Hepatocyte (in vitro differentiated cells): Measurements from ENCODE around the gene PIGV. TPM values are rescaled to one million over a fixed set of nuclear protein-coding genes. Genes with fewer than 3 reads are reported as not detected.

Experiments used
- DNase-seq: peaks from one replicate; pipeline ENCODE4 v3.0.0-alpha.2; 2016; ENCODE audit warnings: low spot score
- H2AFZ ChIP-seq: fragments of 200-600 bp; sonication (generic); 2 replicates; pipeline ENCODE4 v1.6.0; 2016; ENCODE audit warnings: antibody characterized with exemption, mild to moderate bottlenecking
- H3K27ac ChIP-seq: fragments of 200-600 bp; sonication (generic); 2 replicates; pipeline ENCODE4 v1.5.1; 2016; ENCODE audit warnings: mild to moderate bottlenecking
- H3K27me3 ChIP-seq: fragments of 200-600 bp; sonication (generic); 2 replicates; pipeline ENCODE4 v1.6.1; 2016
- H3K36me3 ChIP-seq: fragments of 200-600 bp; sonication (generic); replicated peaks from 2 replicates; pipeline ENCODE4 v1.5.1; 2016; ENCODE audit warnings: low read depth; ENCODE audit not compliant: insufficient read depth
- H3K4me1 ChIP-seq: fragments of 200-600 bp; sonication (generic); 2 replicates; pipeline ENCODE4 v1.5.1; 2016; ENCODE audit warnings: mild to moderate bottlenecking, moderate library complexity; ENCODE audit not compliant: insufficient read depth
- H3K4me2 ChIP-seq: fragments of 200-600 bp; sonication (generic); 2 replicates; pipeline ENCODE4 v1.6.0; 2016
- H3K4me3 ChIP-seq: fragments of 200-600 bp; sonication (generic); 2 replicates; pipeline ENCODE4 v1.5.1; 2016; ENCODE audit warnings: mild to moderate bottlenecking
- H3K79me2 ChIP-seq: fragments of 200-600 bp; sonication (generic); 2 replicates; pipeline ENCODE4 v1.6.0; 2017; ENCODE audit warnings: mild to moderate bottlenecking
- H3K9me2 ChIP-seq: fragments of 200-600 bp; sonication (generic); replicated peaks from 2 replicates; pipeline ENCODE4 v1.6.0; 2017; ENCODE audit warnings: mild to moderate bottlenecking; ENCODE audit not compliant: insufficient read depth
- H3K9me3 ChIP-seq: fragments of 200-600 bp; sonication (generic); 2 replicates; pipeline ENCODE4 v1.5.1; 2016; ENCODE audit warnings: low read depth, mild to moderate bottlenecking
- H4K20me1 ChIP-seq: fragments of 200-600 bp; sonication (generic); 2 replicates; pipeline ENCODE4 v1.6.0; 2016; ENCODE audit warnings: mild to moderate bottlenecking; ENCODE audit not compliant: insufficient read depth, poor library complexity, severe bottlenecking
- CTCF ChIP-seq: fragments of 200-600 bp; sonication (generic); IDR thresholded peaks from 2 replicates; pipeline ENCODE4 v1.5.1; 2016; ENCODE audit warnings: antibody characterized with exemption, mild to moderate bottlenecking; ENCODE audit not compliant: poor library complexity
- EZH2 ChIP-seq: fragments of 200-600 bp; sonication (generic); IDR thresholded peaks from 2 replicates; pipeline ENCODE4 v1.6.1; 2016; ENCODE audit warnings: antibody characterized with exemption, mild to moderate bottlenecking, borderline replicate concordance
- EZH2phosphoT487 ChIP-seq: fragments of 200-600 bp; sonication (generic); IDR thresholded peaks from one replicate; pipeline ENCODE4 v1.6.1; 2018; ENCODE audit warnings: antibody characterized with exemption, mild to moderate bottlenecking, low read depth, moderate library complexity; ENCODE audit not compliant: unreplicated experiment, severe bottlenecking
- WGBS: methylation state at CpG from one replicate; pipeline ENCODE4 v1.1.6; 2016; ENCODE audit warnings: low lambda C conversion rate; ENCODE audit errors: missing lambda C conversion rate; 5-methylcytosine and 5-hydroxymethylcytosine counted together
- polyA plus RNA-seq: library from polyadenylated mRNA; unstranded; fragments of >200 nt; fragmentation: Nextera tagmentation; extraction: Ambion mirVana; gene quantifications from 2 replicates; pipeline ENCODE4 v1.2.1, GENCODE V29; 2016
- total RNA-seq: library from RNA; depleted of rRNA; stranded (reverse); fragments of >200 nt; gene quantifications from 2 replicates; pipeline ENCODE4 v1.2.3, GENCODE V29; 2014

Gene PIGV
- total and polyA plus RNA-seq, 2 experiments from 2014 or later, result 21.2 to 22.0 TPM

- Histone ChIP-seq H3K9me3 (no peaks in the 10 kb centered on the region), H3K27me3 (no peaks in the 10 kb centered on the region), H3K4me1 (peaks cover 11% of the 10 kb centered on the region), H3K79me2 (peaks cover 42% of the 10 kb centered on the region), H2AFZ (no peak overlapping the region), H3K36me3 (no peaks in the 10 kb centered on the region), H3K4me3 (no peak overlapping the region), H3K27ac (no peak overlapping the region), H3K4me2 (no peak overlapping the region), H4K20me1 (peaks cover 9% of the 10 kb centered on the region), H3K9me2 (no peaks in the 10 kb centered on the region)
- WGBS, result 96% methylated on average over 3 of the region's 3 CpGs
- no peak for TF ChIP-seq CTCF
- TF ChIP-seq EZH2phosphoT487, result no peak
- TF ChIP-seq EZH2, result no peak
- no peak for DNase-seq
These were observed 43.3 kb downstream of the PIGV start for GRCh38 chr1:26831059-26831458.

- Histone ChIP-seq H3K27me3 (no peaks in the 10 kb centered on the region), H3K9me3 (no peaks in the 10 kb centered on the region), H3K4me2 (no peak overlapping the region), H3K4me1 (peaks cover 10% of the 10 kb centered on the region), H3K4me3 (no peak overlapping the region), H4K20me1 (peaks cover 9% of the 10 kb centered on the region), H3K27ac (no peak overlapping the region), H3K36me3 (no peaks in the 10 kb centered on the region), H3K9me2 (no peaks in the 10 kb centered on the region), H3K79me2 (peaks cover 42% of the 10 kb centered on the region), H2AFZ (no peak overlapping the region)
- 46% methylated on average over 3 of the region's 3 CpGs for WGBS
- DNase-seq, result peak; percentile 75
- TF ChIP-seq EZH2 (no peak), CTCF (no peak), EZH2phosphoT487 (no peak)
These were observed 43.9 kb downstream of the PIGV start for GRCh38 chr1:26831546-26832248.

GRCh38 chr1:26832249-26832960 is 44.7 kb downstream of the PIGV start:
- TF ChIP-seq CTCF (no peak), EZH2 (no peak)
- DNase-seq, result no peak
- peaks cover 9% of the 10 kb centered on the region for H4K20me1 ChIP-seq
- peaks cover 37% of the 10 kb centered on the region for H3K79me2 ChIP-seq
- H3K27me3 ChIP-seq, result no peaks in the 10 kb centered on the region
- H3K4me2 ChIP-seq, result no peak overlapping the region
- no peaks in the 10 kb centered on the region for H3K9me3 ChIP-seq
- H3K36me3 ChIP-seq, result no peaks in the 10 kb centered on the region
- no peak overlapping the region for H3K27ac ChIP-seq
- WGBS, result 89% methylated on average over 16 of the region's 16 CpGs
- no peak overlapping the region for H2AFZ ChIP-seq
- peaks cover 6% of the 10 kb centered on the region for H3K4me1 ChIP-seq
- no peak overlapping the region for H3K4me3 ChIP-seq
- no peaks in the 10 kb centered on the region for H3K9me2 ChIP-seq
